GM13977 (cell line): Measurements from ENCODE around the gene GALNT1.

Experiments
- DNase-seq: peaks from one replicate; pipeline ENCODE4 v3.0.0; 2012; ENCODE audit warnings: low spot score
- in situ Hi-C: fragments of 300-500 bp; cut with MboI; formaldehyde crosslinking; loops from one replicate; pipeline ENCODE4 v1.12.0; 2022; ENCODE audit warnings: low sequenced_read_pairs, low pct_unique_long_range_greater_than_20kb, mixed read lengths, inconsistent platforms; ENCODE audit not compliant: unreplicated experiment
- TF ChIP-seq, protein P1 (sequence below): IDR thresholded peaks from 2 replicates; pipeline ENCODE4 v1.5.1; 2012; ENCODE audit warnings: mild to moderate bottlenecking, control low read depth; ENCODE audit not compliant: insufficient read depth; ENCODE audit errors: extremely low read depth, missing control alignments

GALNT1 gene

DNA sequence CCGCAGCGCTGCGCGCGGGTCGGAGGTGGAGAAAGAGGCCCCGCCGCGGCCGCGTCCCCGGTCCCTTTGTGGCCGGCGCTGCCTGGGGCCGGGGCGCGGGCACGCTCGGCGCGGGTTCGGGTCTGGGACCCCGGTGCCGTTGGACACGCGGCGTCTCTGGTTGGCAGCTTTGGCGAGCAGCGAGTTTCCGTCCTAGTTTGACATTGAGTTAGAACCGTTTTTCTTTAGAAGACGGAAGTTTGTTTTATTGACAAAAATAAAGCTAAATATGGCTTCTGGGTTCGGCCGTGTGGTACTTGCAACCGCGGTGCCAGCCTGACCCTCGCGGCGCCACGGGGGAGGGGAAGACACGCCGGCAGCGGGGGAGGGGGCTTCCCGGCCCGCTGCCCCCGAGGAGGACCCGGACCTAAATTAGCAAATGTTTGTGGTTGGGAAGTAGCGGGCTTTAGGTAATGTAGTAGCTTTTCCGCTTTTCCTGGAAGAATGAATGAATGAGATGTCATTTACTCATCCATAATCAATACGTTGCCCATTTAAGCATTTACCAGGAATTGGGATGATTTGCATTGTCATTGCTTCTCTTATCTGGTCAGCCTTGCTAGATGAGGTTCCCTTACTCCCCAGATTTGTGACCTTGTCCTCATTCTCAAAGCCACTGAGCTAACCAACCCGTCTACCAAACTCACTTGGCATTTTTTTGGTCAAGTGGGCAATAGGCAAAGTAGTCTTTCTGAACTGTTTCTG, 530 bp downstream of the GALNT1 start:
- peak; percentile 33 for DNase-seq
- TF ChIP-seq, protein P1, sequence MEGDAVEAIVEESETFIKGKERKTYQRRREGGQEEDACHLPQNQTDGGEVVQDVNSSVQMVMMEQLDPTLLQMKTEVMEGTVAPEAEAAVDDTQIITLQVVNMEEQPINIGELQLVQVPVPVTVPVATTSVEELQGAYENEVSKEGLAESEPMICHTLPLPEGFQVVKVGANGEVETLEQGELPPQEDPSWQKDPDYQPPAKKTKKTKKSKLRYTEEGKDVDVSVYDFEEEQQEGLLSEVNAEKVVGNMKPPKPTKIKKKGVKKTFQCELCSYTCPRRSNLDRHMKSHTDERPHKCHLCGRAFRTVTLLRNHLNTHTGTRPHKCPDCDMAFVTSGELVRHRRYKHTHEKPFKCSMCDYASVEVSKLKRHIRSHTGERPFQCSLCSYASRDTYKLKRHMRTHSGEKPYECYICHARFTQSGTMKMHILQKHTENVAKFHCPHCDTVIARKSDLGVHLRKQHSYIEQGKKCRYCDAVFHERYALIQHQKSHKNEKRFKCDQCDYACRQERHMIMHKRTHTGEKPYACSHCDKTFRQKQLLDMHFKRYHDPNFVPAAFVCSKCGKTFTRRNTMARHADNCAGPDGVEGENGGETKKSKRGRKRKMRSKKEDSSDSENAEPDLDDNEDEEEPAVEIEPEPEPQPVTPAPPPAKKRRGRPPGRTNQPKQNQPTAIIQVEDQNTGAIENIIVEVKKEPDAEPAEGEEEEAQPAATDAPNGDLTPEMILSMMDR, result no peak
- in situ Hi-C loops, result no loop called here

DNA sequence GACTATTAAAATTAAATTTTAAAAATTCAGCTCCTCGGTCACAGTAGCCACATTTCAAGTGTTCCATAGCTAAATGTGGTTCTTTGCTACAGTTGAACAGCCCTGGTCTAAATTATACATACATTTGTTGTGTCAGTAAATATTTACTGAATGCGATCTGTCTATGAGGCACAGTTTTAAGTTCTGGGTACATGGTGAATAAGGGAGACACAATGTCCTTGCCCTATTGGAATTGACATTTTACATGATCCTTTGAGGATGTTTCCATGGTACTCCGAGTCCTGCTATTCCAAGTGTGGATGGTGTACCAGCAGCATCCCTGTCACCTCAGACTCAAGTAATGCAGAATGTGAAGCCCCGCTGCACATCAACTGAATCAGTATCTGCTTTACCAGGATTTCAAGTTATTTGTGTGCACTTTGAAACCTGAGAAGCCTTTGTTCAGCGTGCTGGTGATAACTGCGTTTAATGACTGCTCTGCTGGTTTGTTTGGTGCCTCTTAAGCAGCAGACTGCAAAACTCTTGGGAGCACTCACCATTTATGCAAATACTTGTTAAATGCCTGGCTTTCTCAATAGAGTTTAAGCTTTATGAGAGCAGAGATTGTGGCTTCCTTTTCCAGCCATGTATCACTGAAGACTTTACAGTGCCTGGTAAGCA, 1.5 kb downstream of the GALNT1 start:
- no peak for DNase-seq
- in situ Hi-C loops, result no loop called here
- TF ChIP-seq, protein P1, result no peak

DNA sequence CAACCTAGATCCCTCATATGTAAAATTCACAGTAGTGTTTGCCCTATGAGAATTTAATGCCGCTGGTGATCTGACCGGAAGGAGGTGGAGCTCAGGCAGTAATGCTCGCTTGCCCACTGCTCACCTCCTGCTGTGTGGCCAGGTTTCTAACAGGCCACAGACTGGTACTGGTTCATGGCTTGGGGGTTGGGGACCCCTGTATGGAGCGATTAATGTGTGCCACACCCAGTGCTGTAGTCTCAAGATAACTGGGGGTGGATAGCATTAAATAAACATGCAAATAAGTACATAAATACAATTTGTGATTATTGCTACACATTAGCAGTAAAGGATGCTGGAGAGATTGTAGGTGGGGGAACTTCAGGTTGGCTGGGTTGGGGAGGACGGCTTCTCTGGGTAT, 3.2 kb downstream of the GALNT1 start:
- in situ Hi-C loops, result no loop called here
- TF ChIP-seq, protein P1, result no peak
- no peak for DNase-seq

DNA sequence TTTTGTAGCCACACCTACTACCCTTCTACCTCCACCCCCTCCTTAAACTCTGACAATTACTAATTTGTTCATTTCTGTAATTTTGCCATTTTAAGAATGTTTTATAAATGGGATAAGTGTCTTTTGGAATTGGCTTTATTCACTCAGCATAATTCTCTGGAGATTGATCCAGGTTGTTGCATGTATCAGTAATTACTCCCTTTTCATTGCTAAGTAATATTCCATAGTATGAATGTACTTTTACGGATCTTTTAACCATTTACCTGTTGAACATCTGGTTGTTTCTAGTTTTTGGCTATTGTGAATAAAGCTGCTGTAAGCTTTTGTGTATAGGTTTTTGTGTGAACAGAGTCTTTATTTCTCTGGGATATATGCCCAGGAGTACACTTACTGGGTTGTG, 4.1 kb downstream of the GALNT1 start:
- TF ChIP-seq, protein P1, result no peak
- in situ Hi-C loops, result no loop called here
- DNase-seq, result no peak

DNA sequence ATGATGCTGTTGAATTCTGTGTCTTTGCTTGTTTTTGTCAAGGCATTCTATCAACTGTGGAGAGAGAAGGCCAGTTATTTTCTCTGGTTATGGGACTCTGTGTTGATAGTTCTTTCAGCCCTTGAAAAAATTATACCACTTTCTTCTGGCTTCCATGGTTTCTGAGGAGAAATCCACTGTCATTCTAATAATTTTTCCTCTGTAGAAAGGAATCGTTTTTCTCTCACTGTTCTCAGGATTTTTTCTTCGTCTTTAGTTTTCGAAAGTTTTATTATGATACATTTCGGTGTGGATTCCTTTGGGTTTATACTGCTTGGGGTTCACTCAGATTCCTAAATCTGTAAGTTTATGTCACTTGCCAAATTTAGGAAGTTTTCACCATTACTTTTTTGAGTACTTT, 6.6 kb downstream of the GALNT1 start:
- TF ChIP-seq, protein P1, result no peak
- in situ Hi-C loops, result no loop called here
- no peak for DNase-seq

DNA sequence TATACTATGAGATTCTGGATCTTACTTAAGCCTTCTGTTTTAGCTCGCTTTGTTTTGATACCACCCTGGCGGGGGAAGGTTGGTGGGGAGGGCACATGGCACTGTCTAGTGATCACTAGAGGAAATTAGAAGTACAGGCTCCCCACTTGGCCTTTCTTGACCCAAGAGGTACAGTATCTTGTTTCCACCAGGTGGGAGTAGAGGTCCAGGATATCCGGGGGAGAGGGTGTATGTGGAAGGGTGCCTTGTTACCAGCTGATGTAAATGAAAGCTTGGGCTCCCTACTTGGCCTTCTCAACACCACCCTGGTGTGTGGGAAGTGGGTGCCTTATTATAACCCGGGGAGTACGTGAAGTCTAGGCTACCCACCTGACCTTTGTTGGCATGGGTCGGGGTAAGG, 7.5 kb downstream of the GALNT1 start:
- TF ChIP-seq, protein P1, result peak; percentile 38
- in situ Hi-C loops, result no loop called here
- no peak for DNase-seq
